Measurements from ENCODE around the gene NCR3LG1. TPM values are rescaled to one million over a fixed set of nuclear protein-coding genes. Genes with fewer than 3 reads are reported as not detected.

NCR3LG1 gene
- total RNA-seq, 1 experiment from 2014 or later, result 1.4 TPM

DNA sequence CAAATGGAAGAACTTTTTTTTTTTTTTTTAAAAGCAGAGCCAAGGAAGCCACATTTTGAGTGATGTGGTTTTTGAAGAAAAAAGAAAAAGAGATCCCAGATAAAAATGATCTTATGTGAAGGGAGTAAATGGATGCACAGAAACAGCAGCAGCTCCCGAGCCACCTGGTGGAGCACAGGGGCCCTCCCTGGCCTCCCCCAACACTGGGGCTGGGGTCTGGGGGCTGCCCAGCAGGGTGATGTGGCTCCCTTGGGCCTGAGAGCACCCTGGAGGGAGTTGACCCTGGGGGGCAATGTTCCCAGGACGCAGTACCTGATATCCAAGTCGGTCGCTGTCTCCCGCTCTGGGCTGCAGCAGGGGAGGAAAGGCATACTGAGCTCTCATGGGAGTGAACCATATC is 63.4 kb downstream of the NCR3LG1 start:
- Histone ChIP-seq H3T11ph (ENCODE audit: low read length) (no peak overlapping the region), H3K9me3 (ENCODE audit: control insufficient read depth, low read depth, low read length) (no peaks in the 10 kb centered on the region), H3K27me3 (ENCODE audit: insufficient read depth, low read length) (no peaks in the 10 kb centered on the region), H3K27ac (ENCODE audit: insufficient read length, low read depth, low read length) (no peak overlapping the region), H2AFZ (ENCODE audit: low read length) (no peak overlapping the region), H3K79me2 (ENCODE audit: insufficient read depth, low read length) (no peaks in the 10 kb centered on the region), H3K18ac (ENCODE audit: insufficient read length, low read depth, low read length) (no peak overlapping the region), H3K14ac (ENCODE audit: insufficient read depth, low read length) (no peak overlapping the region), H2BK20ac (ENCODE audit: low read depth, low read length, poor library complexity, severe bottlenecking) (no peak overlapping the region), H2BK15ac (ENCODE audit: low read depth, low read length) (no peak overlapping the region), H3K23me2 (ENCODE audit: insufficient read length, low read depth, low read length, poor library complexity, severe bottlenecking) (no peaks in the 10 kb centered on the region), H3K9ac (ENCODE audit: extremely low read depth, insufficient read length, low read length) (no peak overlapping the region), H2BK120ac (ENCODE audit: low read depth, low read length, poor library complexity, severe bottlenecking) (no peak overlapping the region), H4K8ac (replicated peaks; ENCODE audit: insufficient read length, low read depth, low read length) (no peak overlapping the region), H4K91ac (ENCODE audit: insufficient read length, low read depth, low read length) (no peak overlapping the region), H4K20me1 (ENCODE audit: control insufficient read depth, insufficient read depth, insufficient read length) (no peaks in the 10 kb centered on the region), H3K56ac (ENCODE audit: insufficient read length, low read depth, low read length) (no peak overlapping the region), H3K4me1 (ENCODE audit: insufficient read depth, low read length) (no peaks in the 10 kb centered on the region), H4K5ac (ENCODE audit: insufficient read length, low read depth, low read length) (no peak overlapping the region), H3K4ac (ENCODE audit: low read depth, low read length) (no peak overlapping the region), H3K23ac (ENCODE audit: insufficient read length, low read depth, low read length) (no peak overlapping the region), H3K79me1 (ENCODE audit: insufficient read depth, low read depth, low read length, poor library complexity, severe bottlenecking) (no peaks in the 10 kb centered on the region), H2BK12ac (ENCODE audit: insufficient read length, low read depth, low read length) (no peak overlapping the region), H2BK5ac (ENCODE audit: insufficient read length, low read length) (no peak overlapping the region), H2AK5ac (ENCODE audit: insufficient read length, low read length) (no peak overlapping the region), H3K4me2 (ENCODE audit: insufficient read depth, insufficient read length, low read length) (no peak overlapping the region)
- no CpG with 5 or more reads among the region's 5 CpGs for WGBS (ENCODE audit: extremely low coverage, insufficient read length, low lambda C conversion rate)
- Mint-ChIP-seq H3K4me1 (peaks cover 13 to 27% of the 10 kb centered on the region in 2 experiments), H3K36me3 (ENCODE audit: insufficient read depth in 1 of 3, low read depth in 3 of 3) (no peaks in the 10 kb centered on the region), H3K27me3 (ENCODE audit: low read depth) (peaks cover 65% of the 10 kb centered on the region), H3K4me3 (no peak overlapping the region), H3K9me3 (peaks cover 0 to 3% of the 10 kb centered on the region in 2 experiments; a peak in 1 of 5 replicates), H3K27ac (no peak overlapping the region)
- TF ChIP-seq, protein P1, sequence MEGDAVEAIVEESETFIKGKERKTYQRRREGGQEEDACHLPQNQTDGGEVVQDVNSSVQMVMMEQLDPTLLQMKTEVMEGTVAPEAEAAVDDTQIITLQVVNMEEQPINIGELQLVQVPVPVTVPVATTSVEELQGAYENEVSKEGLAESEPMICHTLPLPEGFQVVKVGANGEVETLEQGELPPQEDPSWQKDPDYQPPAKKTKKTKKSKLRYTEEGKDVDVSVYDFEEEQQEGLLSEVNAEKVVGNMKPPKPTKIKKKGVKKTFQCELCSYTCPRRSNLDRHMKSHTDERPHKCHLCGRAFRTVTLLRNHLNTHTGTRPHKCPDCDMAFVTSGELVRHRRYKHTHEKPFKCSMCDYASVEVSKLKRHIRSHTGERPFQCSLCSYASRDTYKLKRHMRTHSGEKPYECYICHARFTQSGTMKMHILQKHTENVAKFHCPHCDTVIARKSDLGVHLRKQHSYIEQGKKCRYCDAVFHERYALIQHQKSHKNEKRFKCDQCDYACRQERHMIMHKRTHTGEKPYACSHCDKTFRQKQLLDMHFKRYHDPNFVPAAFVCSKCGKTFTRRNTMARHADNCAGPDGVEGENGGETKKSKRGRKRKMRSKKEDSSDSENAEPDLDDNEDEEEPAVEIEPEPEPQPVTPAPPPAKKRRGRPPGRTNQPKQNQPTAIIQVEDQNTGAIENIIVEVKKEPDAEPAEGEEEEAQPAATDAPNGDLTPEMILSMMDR (conservative IDR thresholded peaks at IDR 0.05), result no peak
- no peak for DNase-seq
